ENCODE results near the gene MTA1.
A peak's percentile ranks its signal among the peaks of the same experiment; 100 is the strongest.

DNA sequence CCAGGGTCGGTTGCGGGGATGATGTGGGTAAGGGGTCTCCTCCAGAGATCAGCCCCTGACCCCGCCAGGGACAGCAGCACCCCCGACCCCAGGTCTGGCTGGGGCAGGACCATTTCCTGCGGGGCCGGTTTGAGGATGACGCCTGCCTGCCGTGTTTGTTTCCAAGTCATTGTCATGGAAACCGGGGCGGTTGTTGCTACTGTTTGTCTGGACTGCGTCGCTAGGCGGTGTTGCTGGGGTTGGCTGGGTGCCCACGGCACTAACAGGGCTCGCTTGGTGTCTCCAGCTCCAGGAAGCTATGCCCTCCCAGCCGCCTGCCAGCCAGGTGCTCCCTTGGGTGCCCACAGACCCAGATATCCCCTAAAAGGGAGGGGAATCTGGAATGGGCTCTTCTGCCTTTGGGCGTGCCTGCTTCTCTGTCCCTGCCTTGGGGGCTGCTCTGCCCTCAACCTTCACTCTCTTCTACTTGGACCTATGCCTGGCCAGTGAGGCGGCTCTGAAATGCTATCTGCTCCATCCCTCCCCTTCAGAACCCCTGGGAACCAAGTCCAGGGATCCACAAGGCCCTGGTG is 62.3 kb downstream of the MTA1 start:
- no peak for TF ChIP-seq POLR2A (IDR thresholded peaks at IDR 0.05)
- TF ChIP-seq, protein P1, sequence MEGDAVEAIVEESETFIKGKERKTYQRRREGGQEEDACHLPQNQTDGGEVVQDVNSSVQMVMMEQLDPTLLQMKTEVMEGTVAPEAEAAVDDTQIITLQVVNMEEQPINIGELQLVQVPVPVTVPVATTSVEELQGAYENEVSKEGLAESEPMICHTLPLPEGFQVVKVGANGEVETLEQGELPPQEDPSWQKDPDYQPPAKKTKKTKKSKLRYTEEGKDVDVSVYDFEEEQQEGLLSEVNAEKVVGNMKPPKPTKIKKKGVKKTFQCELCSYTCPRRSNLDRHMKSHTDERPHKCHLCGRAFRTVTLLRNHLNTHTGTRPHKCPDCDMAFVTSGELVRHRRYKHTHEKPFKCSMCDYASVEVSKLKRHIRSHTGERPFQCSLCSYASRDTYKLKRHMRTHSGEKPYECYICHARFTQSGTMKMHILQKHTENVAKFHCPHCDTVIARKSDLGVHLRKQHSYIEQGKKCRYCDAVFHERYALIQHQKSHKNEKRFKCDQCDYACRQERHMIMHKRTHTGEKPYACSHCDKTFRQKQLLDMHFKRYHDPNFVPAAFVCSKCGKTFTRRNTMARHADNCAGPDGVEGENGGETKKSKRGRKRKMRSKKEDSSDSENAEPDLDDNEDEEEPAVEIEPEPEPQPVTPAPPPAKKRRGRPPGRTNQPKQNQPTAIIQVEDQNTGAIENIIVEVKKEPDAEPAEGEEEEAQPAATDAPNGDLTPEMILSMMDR (IDR thresholded peaks at IDR 0.05): peak in 1 of 7 experiments; percentile 13
- TF ChIP-seq POLR2AphosphoS5 (IDR thresholded peaks at IDR 0.05): peak; percentile 33 to 75 (median 38)
- TF ChIP-seq EP300 (IDR thresholded peaks at IDR 0.05): no peak

Data from stomach (tissue), 4 donors.